ENCODE measurements around the gene POTEB2. TPM values are rescaled to one million over a fixed set of nuclear protein-coding genes. Genes with fewer than 3 reads are reported as not detected.
"Not testable (repeated sequence)": the region's sequence is repeated elsewhere in the genome, so short reads cannot be mapped to it uniquely, and the experiment has no call there.

The POTEB2 gene
- not detected in 2 replicates for total RNA-seq

GRCh38 chr15:20866214-20866613, at the start of gene POTEB2:
POTEB2 (minus strand) TSS chr15:20866314; CDS start chr15:20866281, 33 bp downstream.
- DNase-seq (ENCODE audit: low read depth, low spot score): not testable (repeated sequence)

DNA sequence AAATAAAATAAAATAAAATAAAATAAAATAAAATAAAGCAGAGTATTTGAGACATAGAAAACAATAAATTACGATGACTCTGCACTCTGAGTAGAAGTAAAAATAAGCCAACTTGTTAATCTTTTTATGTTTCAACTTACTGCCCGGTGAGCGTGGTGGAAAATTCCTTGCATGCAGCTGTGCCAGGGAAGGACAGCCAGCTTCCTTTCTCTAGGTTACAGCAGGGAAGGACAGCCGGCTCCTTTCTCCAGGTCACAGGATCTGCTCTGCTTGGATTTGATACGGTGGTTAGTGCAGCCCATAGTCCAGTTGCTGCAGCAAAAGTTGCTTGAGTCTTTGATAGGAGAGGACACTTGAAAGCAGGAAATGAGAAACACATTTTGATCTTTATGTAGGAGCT, 13.8 kb upstream of the POTEB2 start:
- DNase-seq (ENCODE audit: low read depth, low spot score): not testable (repeated sequence)

DNA sequence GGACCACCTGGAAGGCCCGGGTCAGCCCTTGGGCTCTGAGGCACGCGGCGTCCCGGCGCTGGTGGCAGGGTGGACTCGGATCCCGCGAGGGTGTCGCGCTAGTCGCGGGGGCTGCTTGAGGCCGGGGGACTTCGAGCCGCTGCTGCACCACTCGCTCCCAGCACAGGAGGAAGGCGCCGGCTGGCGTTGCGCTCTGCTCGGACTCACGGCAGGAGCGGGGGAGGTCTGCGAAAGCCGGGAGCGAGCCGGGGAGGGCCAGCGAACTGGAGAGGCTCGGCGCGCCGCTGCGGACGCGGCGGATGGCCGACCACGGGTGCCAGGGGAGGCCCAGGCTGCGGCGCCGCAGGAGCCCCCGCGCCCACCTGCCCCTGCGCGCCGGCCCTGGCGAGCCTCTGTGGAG, 12.3 kb upstream of the POTEB2 start:
- DNase-seq (ENCODE audit: low read depth, low spot score): not testable (repeated sequence)

- not testable (repeated sequence) for DNase-seq (ENCODE audit: low read depth, low spot score)
These were observed 11.7 kb upstream of the POTEB2 start for GRCh38 chr15:20877819-20878218.
